HL-60 (cell line): ENCODE results near the gene XIRP2.

Experiments
- DNase-seq, 2 experiments: peaks; one replicate each; pipeline ENCODE4 v3.0.0-alpha.2; 2010 to 2020; ENCODE audit warnings: low read depth in 1 of 2, low spot score in 1 of 2
- H3K27ac ChIP-seq: fragments of 250-450 bp; sonication (Bioruptor Pico); replicated peaks from 2 replicates; pipeline ENCODE4 v1.5.1; 2020; ENCODE audit warnings: mild to moderate bottlenecking, moderate library complexity
- H3K27me3 ChIP-seq: fragments of 250-450 bp; sonication (Bioruptor Pico); 2 replicates; pipeline ENCODE4 v1.5.1; 2021; ENCODE audit warnings: mild to moderate bottlenecking, moderate library complexity; ENCODE audit not compliant: insufficient read depth, poor library complexity, severe bottlenecking
- H3K4me3 ChIP-seq: replicated peaks from 2 replicates; pipeline ENCODE4 v1.5.1; 2011; ENCODE audit warnings: mild to moderate bottlenecking, control low read depth, low read length; ENCODE audit not compliant: insufficient read depth
- GABPA ChIP-seq: IDR thresholded peaks from 2 replicates; pipeline ENCODE4 v1.6.1; 2012; ENCODE audit warnings: low read depth
- POLR2AphosphoS5 ChIP-seq: IDR thresholded peaks from 2 replicates; pipeline ENCODE4 v1.6.1; 2012; ENCODE audit warnings: low read depth
- SPI1 ChIP-seq: IDR thresholded peaks from 2 replicates; pipeline ENCODE4 v1.6.1; 2012; ENCODE audit warnings: low read depth, mild to moderate bottlenecking, borderline replicate concordance
- TF ChIP-seq, protein P1 (sequence below): IDR thresholded peaks from one replicate; pipeline ENCODE4 v1.5.1; 2011; ENCODE audit warnings: low read length, control low read depth, inconsistent platforms; ENCODE audit not compliant: insufficient read depth
- TF ChIP-seq, protein P2 (sequence below): IDR thresholded peaks from 2 replicates; pipeline ENCODE4 v1.6.1; 2012; ENCODE audit warnings: low read depth; ENCODE audit not compliant: insufficient replicate concordance

XIRP2 gene

DNA sequence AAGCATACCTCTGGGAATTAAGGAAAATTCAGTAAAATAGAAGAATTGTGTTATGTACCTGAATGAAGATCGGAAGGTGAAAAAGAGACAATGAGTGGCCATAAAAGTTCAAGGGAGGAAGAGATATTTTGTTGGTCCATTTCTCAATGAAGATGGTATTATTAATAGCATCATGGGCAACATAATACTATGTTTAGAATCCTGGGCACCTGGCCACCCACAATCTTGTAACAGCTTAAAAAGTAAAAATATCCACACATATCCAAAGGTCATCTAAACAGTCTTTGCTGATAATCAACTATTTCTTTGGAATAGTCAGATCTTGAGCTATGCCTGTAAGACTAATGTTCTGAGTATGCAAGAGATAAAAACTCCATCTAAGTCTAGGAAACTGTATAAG lies 73.7 kb downstream of the XIRP2 start:
- Histone ChIP-seq H3K27me3 (no peaks in the 10 kb centered on the region), H3K4me3 (no peak overlapping the region), H3K27ac (no peak overlapping the region)
- no peak for DNase-seq
- TF ChIP-seq, protein P1, sequence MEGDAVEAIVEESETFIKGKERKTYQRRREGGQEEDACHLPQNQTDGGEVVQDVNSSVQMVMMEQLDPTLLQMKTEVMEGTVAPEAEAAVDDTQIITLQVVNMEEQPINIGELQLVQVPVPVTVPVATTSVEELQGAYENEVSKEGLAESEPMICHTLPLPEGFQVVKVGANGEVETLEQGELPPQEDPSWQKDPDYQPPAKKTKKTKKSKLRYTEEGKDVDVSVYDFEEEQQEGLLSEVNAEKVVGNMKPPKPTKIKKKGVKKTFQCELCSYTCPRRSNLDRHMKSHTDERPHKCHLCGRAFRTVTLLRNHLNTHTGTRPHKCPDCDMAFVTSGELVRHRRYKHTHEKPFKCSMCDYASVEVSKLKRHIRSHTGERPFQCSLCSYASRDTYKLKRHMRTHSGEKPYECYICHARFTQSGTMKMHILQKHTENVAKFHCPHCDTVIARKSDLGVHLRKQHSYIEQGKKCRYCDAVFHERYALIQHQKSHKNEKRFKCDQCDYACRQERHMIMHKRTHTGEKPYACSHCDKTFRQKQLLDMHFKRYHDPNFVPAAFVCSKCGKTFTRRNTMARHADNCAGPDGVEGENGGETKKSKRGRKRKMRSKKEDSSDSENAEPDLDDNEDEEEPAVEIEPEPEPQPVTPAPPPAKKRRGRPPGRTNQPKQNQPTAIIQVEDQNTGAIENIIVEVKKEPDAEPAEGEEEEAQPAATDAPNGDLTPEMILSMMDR: no peak

- Histone ChIP-seq H3K4me3 (no peak overlapping the region), H3K27me3 (no peaks in the 10 kb centered on the region), H3K27ac (no peak overlapping the region)
- TF ChIP-seq GABPA: no peak
- TF ChIP-seq, protein P1: no peak
- TF ChIP-seq POLR2AphosphoS5: no peak
- TF ChIP-seq, protein P2, sequence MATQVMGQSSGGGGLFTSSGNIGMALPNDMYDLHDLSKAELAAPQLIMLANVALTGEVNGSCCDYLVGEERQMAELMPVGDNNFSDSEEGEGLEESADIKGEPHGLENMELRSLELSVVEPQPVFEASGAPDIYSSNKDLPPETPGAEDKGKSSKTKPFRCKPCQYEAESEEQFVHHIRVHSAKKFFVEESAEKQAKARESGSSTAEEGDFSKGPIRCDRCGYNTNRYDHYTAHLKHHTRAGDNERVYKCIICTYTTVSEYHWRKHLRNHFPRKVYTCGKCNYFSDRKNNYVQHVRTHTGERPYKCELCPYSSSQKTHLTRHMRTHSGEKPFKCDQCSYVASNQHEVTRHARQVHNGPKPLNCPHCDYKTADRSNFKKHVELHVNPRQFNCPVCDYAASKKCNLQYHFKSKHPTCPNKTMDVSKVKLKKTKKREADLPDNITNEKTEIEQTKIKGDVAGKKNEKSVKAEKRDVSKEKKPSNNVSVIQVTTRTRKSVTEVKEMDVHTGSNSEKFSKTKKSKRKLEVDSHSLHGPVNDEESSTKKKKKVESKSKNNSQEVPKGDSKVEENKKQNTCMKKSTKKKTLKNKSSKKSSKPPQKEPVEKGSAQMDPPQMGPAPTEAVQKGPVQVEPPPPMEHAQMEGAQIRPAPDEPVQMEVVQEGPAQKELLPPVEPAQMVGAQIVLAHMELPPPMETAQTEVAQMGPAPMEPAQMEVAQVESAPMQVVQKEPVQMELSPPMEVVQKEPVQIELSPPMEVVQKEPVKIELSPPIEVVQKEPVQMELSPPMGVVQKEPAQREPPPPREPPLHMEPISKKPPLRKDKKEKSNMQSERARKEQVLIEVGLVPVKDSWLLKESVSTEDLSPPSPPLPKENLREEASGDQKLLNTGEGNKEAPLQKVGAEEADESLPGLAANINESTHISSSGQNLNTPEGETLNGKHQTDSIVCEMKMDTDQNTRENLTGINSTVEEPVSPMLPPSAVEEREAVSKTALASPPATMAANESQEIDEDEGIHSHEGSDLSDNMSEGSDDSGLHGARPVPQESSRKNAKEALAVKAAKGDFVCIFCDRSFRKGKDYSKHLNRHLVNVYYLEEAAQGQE: no peak
- TF ChIP-seq SPI1: no peak
- DNase-seq: no peak
These were observed 81.2 kb downstream of the XIRP2 start for GRCh38 chr2:166969486-166969885.

- Histone ChIP-seq H3K27me3 (no peaks in the 10 kb centered on the region), H3K4me3 (no peak overlapping the region), H3K27ac (no peak overlapping the region)
- TF ChIP-seq, protein P1: no peak
- TF ChIP-seq SPI1: no peak
- TF ChIP-seq GABPA: no peak
- no peak for TF ChIP-seq POLR2AphosphoS5
- TF ChIP-seq, protein P2: no peak
- no peak for DNase-seq
These were observed 83.7 kb downstream of the XIRP2 start for GRCh38 chr2:166972002-166972401.

- no peak for DNase-seq
- no peaks in the 10 kb centered on the region for H3K27me3 ChIP-seq
- no peak for TF ChIP-seq GABPA
- no peak overlapping the region for H3K27ac ChIP-seq
- no peak overlapping the region for H3K4me3 ChIP-seq
These were observed 84.1 kb downstream of the XIRP2 start for GRCh38 chr2:166972418-166972817.
